Measurements from ENCODE around the gene ATRNL1.

DNA sequence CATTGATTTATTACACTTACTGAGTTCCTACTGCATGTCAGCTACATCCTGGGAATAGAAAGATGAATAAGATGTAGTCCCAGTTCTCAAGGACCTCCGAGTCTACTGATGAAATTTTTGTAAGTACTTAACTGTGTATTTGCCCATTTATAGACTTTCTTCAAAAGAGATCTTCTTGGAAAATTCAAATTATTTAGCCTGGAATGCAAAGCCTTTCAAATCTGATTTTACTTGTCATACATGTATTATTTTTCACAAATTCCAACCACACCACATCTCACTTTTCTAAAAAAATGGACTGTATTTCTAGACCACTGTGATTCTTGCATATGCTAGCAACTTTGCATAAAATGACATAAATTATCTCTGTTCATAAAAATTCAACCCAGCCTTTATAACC, 581.3 kb downstream of the ATRNL1 start:
- TF ChIP-seq, protein P1, sequence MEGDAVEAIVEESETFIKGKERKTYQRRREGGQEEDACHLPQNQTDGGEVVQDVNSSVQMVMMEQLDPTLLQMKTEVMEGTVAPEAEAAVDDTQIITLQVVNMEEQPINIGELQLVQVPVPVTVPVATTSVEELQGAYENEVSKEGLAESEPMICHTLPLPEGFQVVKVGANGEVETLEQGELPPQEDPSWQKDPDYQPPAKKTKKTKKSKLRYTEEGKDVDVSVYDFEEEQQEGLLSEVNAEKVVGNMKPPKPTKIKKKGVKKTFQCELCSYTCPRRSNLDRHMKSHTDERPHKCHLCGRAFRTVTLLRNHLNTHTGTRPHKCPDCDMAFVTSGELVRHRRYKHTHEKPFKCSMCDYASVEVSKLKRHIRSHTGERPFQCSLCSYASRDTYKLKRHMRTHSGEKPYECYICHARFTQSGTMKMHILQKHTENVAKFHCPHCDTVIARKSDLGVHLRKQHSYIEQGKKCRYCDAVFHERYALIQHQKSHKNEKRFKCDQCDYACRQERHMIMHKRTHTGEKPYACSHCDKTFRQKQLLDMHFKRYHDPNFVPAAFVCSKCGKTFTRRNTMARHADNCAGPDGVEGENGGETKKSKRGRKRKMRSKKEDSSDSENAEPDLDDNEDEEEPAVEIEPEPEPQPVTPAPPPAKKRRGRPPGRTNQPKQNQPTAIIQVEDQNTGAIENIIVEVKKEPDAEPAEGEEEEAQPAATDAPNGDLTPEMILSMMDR (IDR thresholded peaks at IDR 0.05; ENCODE audit: low read depth, low read length) = no peak
- TF ChIP-seq EZH2phosphoT487 (IDR thresholded peaks at IDR 0.05; ENCODE audit: low read depth) = no peak
